GM19025 (cell line): Measurements from ENCODE around the gene INF2.

ENCODE experiments used
- ATAC-seq: cut with Tn5 transposase; IDR thresholded peaks from one replicate; pipeline ENCODE4 v1.9.1; 2021; ENCODE audit warnings: mild to moderate bottlenecking, low read depth, moderate library complexity; ENCODE audit not compliant: unreplicated experiment

The INF2 gene

DNA sequence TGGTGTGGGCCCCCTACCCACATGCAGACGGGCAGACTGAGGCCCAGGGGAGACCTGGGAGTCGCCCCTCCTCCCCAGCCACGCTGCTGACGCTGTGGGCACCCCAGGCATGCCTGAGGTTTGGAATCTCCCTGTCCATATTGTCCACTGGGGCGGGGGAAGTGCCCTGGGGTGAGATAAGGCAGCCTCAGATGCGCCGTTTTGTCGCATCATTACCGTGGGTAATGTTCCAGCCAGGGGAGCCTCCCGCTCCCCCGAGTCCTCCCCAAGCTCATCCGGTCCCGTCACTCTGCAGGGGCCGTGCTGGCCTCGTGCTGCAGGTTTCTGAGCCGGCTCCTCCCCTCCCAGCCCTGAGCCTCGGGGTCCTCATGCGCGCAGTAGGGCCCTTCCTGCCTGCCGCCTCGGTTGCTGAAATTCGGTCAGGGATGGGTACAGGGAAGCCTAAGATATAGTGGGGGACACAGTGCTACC, 11.4 kb downstream of the INF2 start:
- ATAC-seq: no peak

DNA sequence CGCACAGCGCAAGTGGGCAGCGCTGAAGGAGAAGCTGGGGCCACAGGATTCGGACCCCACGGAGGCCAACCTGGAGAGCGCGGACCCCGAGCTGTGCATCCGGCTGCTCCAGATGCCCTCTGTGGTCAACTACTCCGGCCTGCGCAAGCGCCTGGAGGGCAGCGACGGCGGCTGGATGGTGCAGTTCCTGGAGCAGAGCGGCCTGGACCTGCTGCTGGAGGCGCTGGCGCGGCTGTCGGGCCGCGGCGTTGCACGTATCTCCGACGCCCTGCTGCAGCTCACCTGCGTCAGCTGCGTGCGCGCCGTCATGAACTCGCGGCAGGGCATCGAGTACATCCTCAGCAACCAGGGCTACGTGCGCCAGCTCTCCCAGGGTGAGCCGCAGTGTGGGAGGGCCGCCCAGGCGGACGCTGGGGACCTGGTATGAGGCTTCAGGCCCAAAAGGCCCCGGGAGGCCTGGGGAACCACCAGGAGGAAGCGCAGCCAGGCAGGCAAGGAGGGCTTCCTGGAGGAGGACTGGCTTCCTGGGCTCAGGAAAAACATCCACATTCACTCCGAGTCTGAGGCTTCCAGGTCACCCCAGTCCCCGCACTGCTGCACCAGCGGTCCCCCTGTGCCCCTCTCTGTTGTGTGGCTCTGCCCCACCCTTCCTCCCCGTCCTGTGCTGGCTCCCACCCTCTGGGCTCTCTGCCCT, 12.1 kb downstream of the INF2 start:
- no peak for ATAC-seq

DNA sequence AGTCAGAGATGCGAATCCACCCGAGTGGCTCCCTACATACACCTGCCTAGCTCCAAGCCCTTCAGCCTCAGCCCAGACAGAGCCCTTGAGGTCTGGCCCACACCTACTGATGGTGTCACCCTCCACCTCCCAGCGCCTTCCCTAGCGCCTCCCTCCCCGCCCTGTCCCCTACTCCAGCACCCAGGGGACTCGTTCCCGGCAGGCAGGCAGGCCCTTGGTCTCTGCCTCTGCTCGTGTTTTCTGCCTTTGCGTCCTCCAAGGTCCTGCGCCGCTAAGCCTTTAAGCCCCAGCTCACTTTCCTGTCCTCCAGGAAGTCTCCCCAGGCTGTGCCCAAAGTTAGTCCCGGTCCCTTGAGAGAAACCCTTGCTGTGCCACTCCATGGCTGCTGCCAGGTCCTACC, 12.7 kb downstream of the INF2 start:
- ATAC-seq: no peak

DNA sequence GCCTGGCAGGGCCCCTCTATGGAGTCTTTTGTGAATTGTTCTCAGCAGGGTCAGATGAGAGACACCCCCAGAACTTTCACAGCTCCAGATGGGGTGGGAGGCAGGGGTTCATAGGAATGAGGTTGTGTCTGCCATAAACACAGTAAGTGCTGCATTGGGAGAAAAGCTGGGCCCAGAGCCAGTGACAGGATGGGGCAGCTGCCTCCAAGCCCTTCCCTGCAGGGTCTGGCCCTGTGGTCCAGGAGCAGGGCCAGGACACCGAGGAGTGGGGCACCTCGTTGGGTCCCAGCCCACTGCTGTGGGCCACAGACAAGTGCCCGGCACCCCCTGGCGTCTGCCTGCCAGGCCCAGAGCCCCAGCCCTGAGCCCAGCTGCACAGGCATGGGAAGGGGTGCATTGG, 13.3 kb downstream of the INF2 start:
- no peak for ATAC-seq

DNA sequence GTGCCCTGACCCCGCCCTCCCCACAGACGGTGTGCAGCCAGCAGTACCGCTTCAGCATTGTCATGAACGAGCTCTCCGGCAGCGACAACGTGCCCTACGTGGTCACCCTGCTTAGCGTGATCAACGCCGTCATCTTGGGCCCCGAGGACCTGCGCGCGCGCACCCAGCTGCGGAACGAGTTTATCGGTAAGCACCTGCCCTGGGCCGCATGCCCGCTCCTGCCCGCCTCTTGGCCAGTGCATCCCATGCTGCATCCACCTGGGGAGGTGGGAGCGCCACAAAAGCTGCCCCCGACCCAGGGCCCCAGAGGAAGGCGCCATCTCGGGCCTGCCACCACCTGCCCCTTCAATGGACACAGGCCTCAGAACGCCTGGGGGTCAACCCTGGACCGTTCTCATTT, 13.9 kb downstream of the INF2 start:
- no peak for ATAC-seq

DNA sequence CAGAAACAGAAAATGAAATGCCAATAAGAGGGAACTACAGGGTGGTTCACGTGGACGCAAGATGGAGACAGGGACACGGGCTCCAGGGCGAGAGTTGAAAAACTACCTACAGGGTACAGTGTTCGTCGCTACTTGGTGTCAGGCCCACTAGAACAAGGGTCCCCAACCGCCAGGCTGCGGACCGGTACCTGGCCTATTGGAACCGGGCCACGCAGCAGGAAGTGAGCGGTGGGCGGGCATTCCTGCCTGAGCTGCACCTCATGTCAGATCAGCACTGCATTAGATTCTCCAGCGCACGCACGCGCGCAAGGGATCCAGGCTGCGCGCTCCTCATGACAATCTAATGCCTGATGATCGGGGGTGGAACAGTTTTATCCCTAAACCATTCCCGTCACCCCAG, 14.8 kb downstream of the INF2 start:
- no peak for ATAC-seq

DNA sequence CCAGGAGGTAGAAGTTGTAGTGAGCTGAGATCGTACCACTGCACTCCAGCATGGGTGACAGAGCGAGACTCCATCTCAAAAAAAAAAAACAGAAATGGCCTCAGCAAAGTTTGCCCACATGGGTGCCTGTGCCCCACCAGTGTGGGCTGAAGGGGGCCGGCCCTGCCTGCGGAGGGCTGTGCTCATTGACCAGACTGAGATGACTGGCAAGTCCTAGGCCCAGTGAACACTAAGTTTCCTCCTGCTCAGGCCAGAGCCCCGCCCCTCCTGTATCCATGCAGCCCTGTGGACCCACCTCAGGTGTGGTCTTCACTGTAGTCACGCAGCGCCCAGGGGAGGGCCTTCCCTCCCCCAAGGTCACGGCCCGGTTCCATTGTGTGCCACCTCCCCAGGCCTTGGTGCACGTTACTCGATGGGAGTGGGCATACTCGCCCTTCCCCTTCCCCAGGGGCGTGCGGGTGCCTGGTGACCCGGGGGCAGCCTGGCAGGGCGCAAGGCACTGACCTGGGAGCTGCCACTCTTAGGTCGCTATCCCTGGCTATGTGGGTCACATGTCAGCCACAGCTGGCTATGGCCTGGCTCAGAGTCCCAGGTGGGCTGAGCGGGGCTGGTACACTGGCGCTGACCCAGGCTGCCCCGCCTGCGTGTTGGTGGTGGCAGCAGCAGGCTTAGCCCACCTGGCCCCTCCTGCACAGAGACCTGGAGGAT, 16.1 kb downstream of the INF2 start:
- no peak for ATAC-seq

DNA sequence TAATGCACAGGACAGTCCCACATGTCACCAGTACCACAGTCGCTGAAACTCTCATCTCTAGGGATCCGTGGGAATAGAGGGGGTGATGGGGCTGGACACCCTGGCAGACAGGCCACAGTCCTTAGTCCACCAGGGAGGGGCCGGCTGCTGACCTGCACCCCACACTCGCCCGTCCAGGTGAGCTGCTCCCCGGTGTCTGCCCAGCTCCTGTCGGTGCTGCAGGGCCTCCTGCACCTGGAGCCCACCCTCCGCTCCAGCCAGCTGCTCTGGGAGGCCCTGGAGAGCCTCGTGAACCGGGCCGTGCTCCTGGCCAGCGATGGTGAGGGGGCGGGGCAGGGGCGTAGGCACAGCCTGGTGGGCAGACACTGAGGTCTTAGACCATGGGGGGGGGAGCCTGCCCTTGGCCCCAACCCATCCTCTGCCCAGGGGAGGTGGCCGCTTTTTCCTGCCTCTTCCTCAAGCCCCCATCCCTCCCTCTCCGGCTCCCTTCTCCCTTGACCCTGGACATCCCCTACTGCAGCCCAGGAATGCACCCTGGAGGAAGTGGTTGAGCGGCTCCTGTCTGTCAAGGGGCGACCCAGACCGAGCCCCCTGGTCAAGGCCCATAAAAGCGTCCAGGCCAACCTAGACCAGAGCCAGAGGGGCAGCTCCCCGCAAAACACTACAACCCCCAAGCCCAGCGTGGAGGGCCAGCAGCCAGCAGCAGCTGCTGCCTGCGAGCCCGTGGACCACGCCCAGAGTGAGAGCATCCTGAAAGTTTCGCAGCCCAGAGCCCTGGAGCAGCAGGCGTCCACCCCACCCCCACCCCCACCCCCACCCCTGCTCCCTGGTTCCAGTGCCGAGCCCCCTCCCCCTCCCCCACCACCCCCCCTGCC, 17.6 kb downstream of the INF2 start:
- ATAC-seq: no peak

DNA sequence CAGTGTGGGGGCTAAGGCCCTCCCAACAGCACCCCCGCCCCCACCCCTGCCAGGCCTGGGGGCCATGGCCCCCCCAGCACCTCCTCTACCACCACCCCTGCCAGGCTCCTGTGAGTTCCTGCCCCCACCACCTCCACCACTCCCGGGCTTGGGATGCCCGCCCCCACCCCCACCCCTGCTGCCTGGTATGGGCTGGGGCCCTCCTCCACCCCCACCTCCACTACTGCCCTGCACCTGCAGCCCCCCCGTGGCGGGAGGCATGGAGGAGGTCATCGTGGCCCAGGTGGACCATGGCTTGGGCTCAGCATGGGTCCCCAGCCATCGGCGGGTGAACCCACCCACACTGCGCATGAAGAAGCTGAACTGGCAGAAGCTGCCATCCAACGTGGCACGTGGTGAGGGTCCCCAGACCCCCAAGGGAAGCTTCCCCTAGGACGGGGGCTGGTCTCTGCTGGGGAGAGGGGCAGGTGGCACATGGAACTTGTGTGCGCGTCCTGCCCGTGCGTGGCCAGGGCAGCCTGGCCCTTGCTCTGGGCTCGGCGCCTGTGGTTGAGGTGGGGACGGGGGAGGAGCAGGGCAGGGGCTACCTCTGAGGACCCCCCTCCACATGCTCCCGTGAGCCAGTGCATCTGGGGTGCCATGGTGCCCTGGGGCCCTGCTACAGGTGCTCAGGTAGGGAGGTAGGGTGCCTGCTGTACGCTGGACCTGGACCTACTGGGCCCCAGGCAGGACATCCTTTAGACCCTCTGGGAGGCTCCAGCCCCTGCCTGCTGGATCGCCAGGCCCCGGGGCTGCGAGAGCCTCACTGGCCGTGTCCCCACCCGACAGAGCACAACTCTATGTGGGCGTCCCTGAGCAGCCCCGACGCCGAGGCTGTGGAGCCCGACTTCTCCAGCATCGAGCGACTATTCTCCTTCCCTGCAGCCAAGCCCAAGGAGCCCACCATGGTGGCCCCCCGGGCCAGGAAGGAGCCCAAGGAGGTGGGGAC, 18.5 kb downstream of the INF2 start:
- no peak for ATAC-seq

DNA sequence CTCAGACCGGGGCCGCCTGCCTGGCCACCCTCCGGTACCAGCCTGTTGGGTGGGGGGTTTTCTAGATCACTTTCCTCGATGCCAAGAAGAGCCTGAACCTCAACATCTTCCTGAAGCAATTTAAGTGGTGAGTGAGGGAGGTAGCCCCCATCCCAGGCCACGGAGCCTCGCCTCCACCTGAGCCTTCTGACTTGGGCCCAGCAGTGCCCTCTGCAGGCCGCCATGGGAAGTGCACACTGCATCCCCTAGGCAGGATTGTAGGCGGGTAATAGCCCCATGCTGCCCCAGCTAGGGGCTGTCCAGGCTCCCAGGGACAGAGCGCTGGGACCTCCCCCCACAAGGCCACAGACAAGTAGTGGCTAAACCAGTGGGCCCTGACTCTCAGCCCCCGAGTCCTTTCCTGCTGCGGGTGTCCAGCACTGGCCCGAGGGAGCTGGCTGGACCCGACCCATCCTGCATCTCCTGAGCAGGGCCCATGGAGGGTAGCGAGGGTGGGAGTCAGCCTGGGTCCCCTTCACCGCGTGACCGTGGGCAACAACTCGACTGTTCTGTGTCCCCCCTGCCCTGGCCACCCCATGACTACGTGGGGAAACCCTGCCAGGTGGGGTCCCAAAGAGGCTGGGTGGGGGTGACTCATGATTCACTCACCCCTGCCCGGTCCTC, 19.3 kb downstream of the INF2 start:
- ATAC-seq: no peak

DNA sequence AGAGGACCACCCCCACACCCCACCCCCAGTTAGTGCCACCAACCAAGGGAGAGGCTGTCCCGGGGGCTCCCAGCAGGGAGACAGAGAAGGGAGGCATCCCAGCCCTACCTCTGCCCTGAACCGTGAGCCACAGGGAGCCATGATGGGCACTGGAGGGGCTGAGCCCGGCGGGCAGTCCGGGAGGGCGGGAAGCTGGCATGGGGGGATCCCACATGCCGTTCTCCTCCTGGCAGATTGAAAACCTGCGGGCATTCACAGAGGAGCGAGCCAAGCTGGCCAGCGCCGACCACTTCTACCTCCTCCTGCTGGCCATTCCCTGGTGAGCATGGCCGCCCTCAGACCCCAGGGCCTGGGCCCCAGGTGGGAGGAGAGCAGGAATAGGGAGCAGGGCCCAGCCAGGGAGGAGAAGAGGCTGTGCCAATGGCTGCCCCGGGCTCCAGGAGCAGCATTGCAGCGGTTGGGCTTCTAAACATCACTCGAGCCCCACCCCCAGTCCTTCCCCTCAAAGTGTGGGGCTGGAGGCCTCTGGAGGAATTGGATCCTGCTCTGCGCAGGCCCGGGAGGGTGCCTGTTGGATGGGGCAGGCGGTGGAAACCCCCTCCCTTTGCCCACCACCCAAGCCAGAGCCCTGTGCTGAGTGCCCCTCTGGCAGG, 20.1 kb downstream of the INF2 start:
- ATAC-seq: no peak

DNA sequence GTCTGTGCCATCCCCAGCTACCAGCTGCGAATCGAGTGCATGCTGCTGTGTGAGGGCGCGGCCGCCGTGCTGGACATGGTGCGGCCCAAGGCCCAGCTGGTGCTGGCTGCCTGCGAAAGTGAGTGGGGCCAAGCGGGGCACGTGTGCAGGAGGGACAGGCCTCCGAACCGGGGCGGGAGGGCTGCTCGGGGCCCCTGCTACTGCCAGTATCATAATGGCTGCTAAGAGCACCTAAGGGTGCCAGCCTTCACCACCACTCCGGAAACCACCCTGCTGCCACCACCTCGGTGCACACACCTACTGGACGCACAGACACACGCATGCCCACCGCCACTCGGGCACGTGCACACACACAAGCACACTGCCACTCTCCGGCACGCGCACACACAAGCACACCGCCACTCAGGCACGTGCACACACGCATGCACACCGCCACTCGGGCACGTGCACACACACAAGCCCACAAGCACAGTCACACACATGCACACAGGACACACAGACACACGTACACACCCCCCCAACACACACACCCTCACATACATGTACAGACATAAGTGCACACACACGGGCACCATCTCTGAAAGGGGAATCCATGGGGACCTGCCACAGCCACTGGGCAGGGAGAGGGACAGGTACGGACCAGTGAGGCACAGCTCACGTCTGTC, 20.8 kb downstream of the INF2 start:
- ATAC-seq: no peak

DNA sequence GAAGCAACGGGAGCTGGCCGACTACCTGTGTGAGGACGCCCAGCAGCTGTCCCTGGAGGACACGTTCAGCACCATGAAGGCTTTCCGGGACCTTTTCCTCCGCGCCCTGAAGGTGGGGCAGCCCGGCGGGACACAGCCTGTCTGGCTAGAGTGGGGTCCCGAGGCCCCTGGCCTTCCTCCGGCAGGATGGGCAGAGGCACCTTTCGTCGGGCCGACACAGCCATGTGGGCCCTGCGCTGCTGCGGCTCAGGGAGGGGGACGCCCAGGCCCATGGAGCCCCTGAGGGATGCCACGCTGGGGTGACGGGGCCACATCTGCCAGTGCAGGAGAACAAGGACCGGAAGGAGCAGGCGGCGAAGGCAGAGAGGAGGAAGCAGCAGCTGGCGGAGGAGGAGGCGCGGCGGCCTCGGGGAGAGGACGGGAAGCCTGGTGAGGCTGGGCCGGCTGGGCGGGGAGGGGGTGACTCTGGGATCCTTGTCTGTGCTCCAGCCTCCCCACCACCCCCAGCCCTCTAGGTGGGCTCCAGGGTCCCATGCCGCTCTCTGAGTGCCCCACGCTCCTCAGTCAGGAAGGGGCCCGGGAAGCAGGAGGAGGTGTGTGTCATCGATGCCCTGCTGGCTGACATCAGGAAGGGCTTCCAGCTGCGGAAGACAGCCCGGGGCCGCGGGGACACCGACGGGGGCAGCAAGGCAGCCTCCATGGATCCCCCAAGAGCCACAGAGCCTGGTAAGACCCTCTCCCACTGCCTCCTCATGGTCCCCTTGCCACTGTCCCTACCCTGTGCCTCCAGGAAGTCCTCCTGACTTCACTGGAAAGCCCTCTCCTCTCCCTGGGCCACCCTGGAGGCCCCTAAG, 23.7 kb downstream of the INF2 start:
- ATAC-seq: no peak

DNA sequence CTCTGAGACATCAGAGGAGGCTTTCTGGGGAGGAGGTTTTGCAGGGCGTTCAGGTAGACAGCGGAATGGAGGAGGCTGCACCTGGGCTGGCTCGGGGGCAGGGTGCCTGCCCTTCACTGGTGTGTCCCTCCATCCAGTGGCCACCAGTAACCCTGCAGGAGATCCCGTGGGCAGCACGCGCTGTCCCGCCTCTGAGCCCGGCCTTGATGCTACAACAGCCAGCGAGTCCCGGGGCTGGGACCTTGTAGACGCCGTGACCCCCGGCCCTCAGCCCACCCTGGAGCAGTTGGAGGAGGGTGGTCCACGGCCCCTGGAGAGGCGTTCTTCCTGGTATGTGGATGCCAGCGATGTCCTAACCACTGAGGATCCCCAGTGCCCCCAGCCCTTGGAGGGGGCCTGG, 24.6 kb downstream of the INF2 start:
- ATAC-seq: no peak

DNA sequence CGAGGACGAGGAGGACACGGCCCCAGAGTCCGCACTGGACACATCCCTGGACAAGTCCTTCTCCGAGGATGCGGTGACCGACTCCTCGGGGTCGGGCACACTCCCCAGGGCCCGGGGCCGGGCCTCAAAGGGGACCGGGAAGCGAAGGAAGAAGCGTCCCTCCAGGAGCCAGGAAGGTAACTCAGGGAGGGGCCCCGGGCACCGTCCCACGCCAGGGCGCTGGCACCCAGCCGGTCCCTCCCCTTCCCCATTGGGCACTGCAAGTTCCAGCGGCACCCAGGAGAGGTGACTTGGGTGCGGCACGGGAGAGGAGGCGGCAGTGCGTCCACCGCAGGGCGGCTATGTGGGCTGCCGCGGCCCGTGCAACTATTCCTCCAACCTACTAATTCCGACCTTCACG, 25.3 kb downstream of the INF2 start:
- no peak for ATAC-seq

DNA sequence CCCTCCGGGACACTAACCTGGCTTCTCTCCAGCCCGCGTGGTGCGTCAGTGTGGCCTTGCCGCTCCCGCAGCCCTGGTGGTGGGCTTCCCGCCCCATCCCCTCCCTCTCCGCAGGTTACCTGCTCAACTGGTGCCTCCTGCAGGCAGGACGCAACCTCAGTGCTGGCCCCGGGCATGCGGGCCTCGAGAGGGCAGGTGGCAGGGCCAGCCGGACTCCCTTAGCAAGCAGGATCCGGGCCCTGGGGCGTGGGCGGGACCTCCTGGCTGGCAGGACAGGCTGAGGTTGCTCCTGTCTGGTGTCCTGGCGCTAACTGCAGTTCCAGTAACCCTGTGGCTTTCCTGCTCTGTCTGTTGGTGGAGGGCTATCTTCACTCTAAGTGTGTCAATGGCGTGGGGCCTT, 26.0 kb downstream of the INF2 start:
- no peak for ATAC-seq

DNA sequence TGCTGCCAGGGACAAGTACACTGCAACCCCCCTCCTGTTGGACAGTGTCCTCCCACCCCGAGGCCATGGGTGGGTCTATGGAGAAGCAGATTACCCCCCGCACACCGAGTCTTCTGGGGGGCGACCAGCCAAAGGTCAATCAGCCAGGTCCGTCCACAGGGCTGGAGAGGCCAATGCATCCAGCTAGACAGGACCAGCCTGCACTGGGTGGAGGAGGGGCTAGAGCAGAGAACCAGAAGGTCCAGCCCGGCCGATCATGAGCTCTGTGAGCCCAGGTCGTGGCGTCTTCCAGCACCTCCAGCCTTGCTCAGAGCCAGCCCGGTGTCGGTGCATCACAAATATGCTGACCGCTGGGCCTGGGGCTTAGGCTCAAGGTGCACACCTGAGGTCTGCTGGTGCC, 26.5 kb downstream of the INF2 start:
- no peak for ATAC-seq

DNA sequence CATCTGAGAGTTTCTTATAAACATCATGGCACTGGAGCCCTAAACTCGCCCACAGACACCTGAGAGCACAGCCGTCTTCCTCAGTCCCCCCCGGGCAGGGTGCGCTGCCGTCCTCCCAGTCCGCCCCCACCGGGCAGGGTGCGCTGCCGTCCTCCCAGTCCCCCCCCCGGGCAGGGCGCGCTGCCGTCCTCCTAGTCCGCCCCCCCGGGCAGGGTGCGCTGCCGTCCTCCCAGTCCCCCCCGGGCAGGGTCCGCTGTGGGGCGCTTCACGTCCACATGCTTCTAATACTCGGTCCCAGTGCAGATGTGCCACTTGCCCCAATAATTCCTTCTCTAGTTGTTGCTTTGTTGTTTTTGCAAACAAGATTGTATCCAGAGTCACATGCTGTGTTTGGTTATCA, 27.7 kb downstream of the INF2 start:
- no peak for ATAC-seq
